Neural progenitor cell (in vitro differentiated cells): ENCODE measurements around the gene TMEM253. TPM values are rescaled to one million over a fixed set of nuclear protein-coding genes. Genes with fewer than 3 reads are reported as not detected.

Experiments
- DNase-seq: peaks from one replicate; pipeline ENCODE4 v3.0.0-alpha.2; 2016; ENCODE audit warnings: low spot score
- H2AFZ ChIP-seq: fragments of 200-600 bp; sonication (generic); replicated peaks from 2 replicates; pipeline ENCODE4 v1.6.1; 2016; ENCODE audit warnings: antibody characterized with exemption
- H3F3A ChIP-seq: fragments of 200-600 bp; sonication (generic); 2 replicates; pipeline ENCODE4 v1.6.1; 2016; ENCODE audit warnings: antibody characterized with exemption, low read depth
- H3K27ac ChIP-seq: fragments of 200-600 bp; sonication (generic); 2 replicates; pipeline ENCODE4 v1.5.1; 2016; ENCODE audit warnings: mild to moderate bottlenecking
- H3K27me3 ChIP-seq: fragments of 200-600 bp; sonication (generic); 2 replicates; pipeline ENCODE4 v1.6.1; 2016; ENCODE audit warnings: mild to moderate bottlenecking, moderate library complexity
- H3K36me3 ChIP-seq: fragments of 200-600 bp; sonication (generic); 2 replicates; pipeline ENCODE4 v1.5.1; 2016
- H3K4me1 ChIP-seq: fragments of 200-600 bp; sonication (generic); 2 replicates; pipeline ENCODE4 v1.6.1; 2016; ENCODE audit warnings: mixed run types
- H3K4me2 ChIP-seq: fragments of 200-600 bp; sonication (generic); 2 replicates; pipeline ENCODE4 v1.6.1; 2016
- H3K4me3 ChIP-seq: fragments of 200-600 bp; sonication (generic); 2 replicates; pipeline ENCODE4 v1.5.1; 2016
- H3K79me2 ChIP-seq: fragments of 200-600 bp; sonication (generic); 2 replicates; pipeline ENCODE4 v1.6.1; 2016; ENCODE audit warnings: low read depth
- H3K9ac ChIP-seq: fragments of 200-600 bp; sonication (generic); 2 replicates; pipeline ENCODE4 v1.6.1; 2016
- H3K9me3 ChIP-seq: fragments of 200-600 bp; sonication (generic); 2 replicates; pipeline ENCODE4 v1.5.1; 2016; ENCODE audit warnings: low read depth
- H4K20me1 ChIP-seq: fragments of 200-600 bp; sonication (generic); 2 replicates; pipeline ENCODE4 v1.6.1; 2016; ENCODE audit warnings: low read depth
- H3K27ac Mint-ChIP-seq: 3 replicates; pipeline ENCODE4 v1.8.0; 2021; ENCODE audit warnings: mixed read lengths
- H3K27me3 Mint-ChIP-seq: 2 replicates; pipeline ENCODE4 v1.8.0; 2022; ENCODE audit warnings: low read depth, mild to moderate bottlenecking, inconsistent platforms, moderate library complexity, mixed read lengths; ENCODE audit not compliant: insufficient read depth
- H3K36me3 Mint-ChIP-seq: 3 replicates; pipeline ENCODE4 v1.8.0; 2021; ENCODE audit warnings: mixed read lengths
- H3K4me1 Mint-ChIP-seq: 3 replicates; pipeline ENCODE4 v1.8.0; 2021; ENCODE audit warnings: mixed read lengths
- H3K4me3 Mint-ChIP-seq: 3 replicates; pipeline ENCODE4 v1.8.0; 2021; ENCODE audit warnings: mild to moderate bottlenecking, moderate library complexity, mixed read lengths
- H3K9me3 Mint-ChIP-seq: 3 replicates; pipeline ENCODE4 v1.8.0; 2020; ENCODE audit warnings: mixed read lengths
- CTCF ChIP-seq: fragments of 200-600 bp; sonication (generic); IDR thresholded peaks from 2 replicates; pipeline ENCODE4 v1.5.1; 2017; ENCODE audit warnings: antibody characterized with exemption, mild to moderate bottlenecking
- EZH2 ChIP-seq: fragments of 200-600 bp; sonication (generic); IDR thresholded peaks from 2 replicates; pipeline ENCODE4 v1.6.1; 2017; ENCODE audit warnings: antibody characterized with exemption, mild to moderate bottlenecking, moderate library complexity
- EZH2phosphoT487 ChIP-seq: fragments of 200-600 bp; sonication (generic); IDR thresholded peaks from 2 replicates; pipeline ENCODE4 v1.6.1; 2017; ENCODE audit warnings: antibody characterized with exemption
- total RNA-seq: library from RNA; depleted of rRNA; stranded (reverse); fragments of >200 nt; gene quantifications from 2 replicates; pipeline ENCODE4 v1.2.3, GENCODE V29; 2015; ENCODE audit warnings: low replicate concordance

TMEM253 gene
- total RNA-seq, 1 donor from 2014 or later, result 0.22 TPM

- Histone ChIP-seq H4K20me1 (peaks cover 3% of the 10 kb centered on the region), H3K27ac (no peak overlapping the region), H3K9ac (no peak overlapping the region), H3K4me1 (peaks cover 9% of the 10 kb centered on the region), H3K4me3 (no peak overlapping the region), H3K36me3 (no peaks in the 10 kb centered on the region), H3K9me3 (no peaks in the 10 kb centered on the region), H3F3A (peaks cover 42% of the 10 kb centered on the region), H2AFZ (no peak overlapping the region), H3K27me3 (peaks cover 7% of the 10 kb centered on the region), H3K79me2 (peaks cover 11% of the 10 kb centered on the region), H3K4me2 (no peak overlapping the region)
- Mint-ChIP-seq H3K4me1 (peaks cover 35% of the 10 kb centered on the region), H3K9me3 (no peaks in the 10 kb centered on the region), H3K27me3 (peaks cover 7% of the 10 kb centered on the region), H3K4me3 (peak overlapping the region; percentile 60), H3K36me3 (peaks cover 3% of the 10 kb centered on the region), H3K27ac (no peak overlapping the region)
- DNase-seq, result no peak
- TF ChIP-seq CTCF (peak; percentile 38), EZH2 (no peak)
Measured at GRCh38 chr14:21066882-21067502, 33.9 kb upstream of the TMEM253 start.

- no peaks in the 10 kb centered on the region for H3K9me3 ChIP-seq
- peaks cover 10% of the 10 kb centered on the region for H3K4me1 ChIP-seq
- peak overlapping the region; percentile 93 for H3K4me3 Mint-ChIP-seq
- peaks cover 15% of the 10 kb centered on the region for H3K36me3 Mint-ChIP-seq
- peaks cover 45% of the 10 kb centered on the region for H3F3A ChIP-seq
- peaks cover 13% of the 10 kb centered on the region for H4K20me1 ChIP-seq
- no peak overlapping the region for H3K9ac ChIP-seq
- peaks cover 37% of the 10 kb centered on the region for H3K4me1 Mint-ChIP-seq
- no peak for TF ChIP-seq EZH2phosphoT487
- TF ChIP-seq CTCF, result peak; percentile 65
- H3K27me3 Mint-ChIP-seq, result peaks cover 9% of the 10 kb centered on the region
- H3K36me3 ChIP-seq, result no peaks in the 10 kb centered on the region
- no peaks in the 10 kb centered on the region for H3K9me3 Mint-ChIP-seq
- peaks cover 7% of the 10 kb centered on the region for H3K27me3 ChIP-seq
- peak overlapping the region; percentile 92 for H3K4me2 ChIP-seq
- peak overlapping the region; percentile 38 for H2AFZ ChIP-seq
- no peak overlapping the region for H3K27ac ChIP-seq
- peak overlapping the region; percentile 75 for H3K4me3 ChIP-seq
- peak overlapping the region; percentile 98 for H3K27ac Mint-ChIP-seq
- peak; percentile 84 for DNase-seq
- H3K79me2 ChIP-seq, result peaks cover 23% of the 10 kb centered on the region
Measured at GRCh38 chr14:21068521-21069387, 32.1 kb upstream of the TMEM253 start.

GRCh38 chr14:21069388-21070082 is 31.3 kb upstream of the TMEM253 start:
- peak overlapping the region; percentile 98 for H3K27ac Mint-ChIP-seq
- peaks cover 35% of the 10 kb centered on the region for H3K4me1 Mint-ChIP-seq
- Histone ChIP-seq H3K36me3 (no peaks in the 10 kb centered on the region), H3K27ac (peak overlapping the region; percentile 32), H3K9ac (peak overlapping the region; percentile 51), H3K4me1 (peaks cover 10% of the 10 kb centered on the region), H3K4me3 (peak overlapping the region; percentile 75), H3K4me2 (peak overlapping the region; percentile 92), H3F3A (peaks cover 45% of the 10 kb centered on the region), H4K20me1 (peaks cover 13% of the 10 kb centered on the region), H3K27me3 (peaks cover 7% of the 10 kb centered on the region), H2AFZ (peak overlapping the region; percentile 38), H3K9me3 (no peaks in the 10 kb centered on the region), H3K79me2 (peaks cover 23% of the 10 kb centered on the region)
- peaks cover 9% of the 10 kb centered on the region for H3K27me3 Mint-ChIP-seq
- peak overlapping the region; percentile 93 for H3K4me3 Mint-ChIP-seq
- peaks cover 15% of the 10 kb centered on the region for H3K36me3 Mint-ChIP-seq
- TF ChIP-seq CTCF, result no peak
- H3K9me3 Mint-ChIP-seq, result no peaks in the 10 kb centered on the region
- peak; percentile 84 for DNase-seq
